CD4-positive, alpha-beta T cell (primary cell): ENCODE data around the gene NKAIN4. TPM values are rescaled to one million over a fixed set of nuclear protein-coding genes. Genes with fewer than 3 reads are reported as not detected.

Experiments used
- ATAC-seq: fragments of 200-7000 bp; cut with Tn5 transposase; one replicate; pipeline ENCODE4 v1.10.0; 2022; ENCODE audit warnings: mild to moderate bottlenecking; ENCODE audit not compliant: poor library complexity
- CTCF ChIA-PET: fragments of 350-600 bp; sonication (Branson Sonifier 250); formaldehyde crosslinking; loops from one replicate; lab custom pipeline; 2021; ENCODE audit warnings: antibody characterized with exemption, inconsistent platforms; lab: Charles Lee
- POLR2A ChIA-PET: fragments of 350-600 bp; sonication (Branson Sonifier 250); formaldehyde crosslinking; loops from one replicate; lab custom pipeline; 2021; ENCODE audit warnings: antibody characterized with exemption, inconsistent platforms; lab: Charles Lee
- DNase-seq, 14 experiments: peaks; one replicate each; pipeline ENCODE4 v3.0.0-alpha.2; 2013 to 2020; ENCODE audit warnings: mixed read lengths in 2 of 14
- H3K27ac ChIP-seq, 2 donors: one replicate each; pipeline versions ENCODE4 v1.5.1 to v1.7.0; 2013; ENCODE audit warnings: low read length in 2 of 2, low read depth in 1 of 2, mild to moderate bottlenecking in 1 of 2
- H3K27me3 ChIP-seq, 2 experiments: 1 replicate in 1 of 2; 2 replicates in 1 of 2; pipeline versions ENCODE4 v1.6.1 to v1.7.0; 2013; ENCODE audit warnings: low read length in 2 of 2, control low read depth in 1 of 2, mild to moderate bottlenecking in 1 of 2, moderate library complexity in 1 of 2; ENCODE audit not compliant: insufficient read depth in 2 of 2, control insufficient read depth in 1 of 2
- H3K36me3 ChIP-seq: one replicate; pipeline ENCODE4 v1.6.1; 2013; ENCODE audit warnings: low read length, control low read depth; ENCODE audit not compliant: insufficient read depth
- H3K4me1 ChIP-seq: one replicate; pipeline ENCODE4 v1.6.1; 2013; ENCODE audit warnings: low read length, control low read depth; ENCODE audit not compliant: insufficient read depth
- H3K4me3 ChIP-seq: one replicate; pipeline ENCODE4 v1.5.1; 2013; ENCODE audit warnings: mild to moderate bottlenecking, low read length, moderate library complexity
- H3K9me3 ChIP-seq, 2 experiments: 1 replicate in 1 of 2; 2 replicates in 1 of 2; pipeline versions ENCODE4 v1.6.1 to v1.7.0; 2013; ENCODE audit warnings: low read length in 2 of 2, mild to moderate bottlenecking in 2 of 2, control low read depth in 1 of 2, moderate library complexity in 1 of 2; ENCODE audit not compliant: control insufficient read depth in 1 of 2, insufficient read depth in 1 of 2
- H3K27ac Mint-ChIP-seq: one replicate; pipeline ENCODE4 v1.8.0; 2020; ENCODE audit warnings: mixed read lengths
- H3K27me3 Mint-ChIP-seq: one replicate; pipeline ENCODE4 v1.8.0; 2021; ENCODE audit warnings: mixed read lengths
- H3K36me3 Mint-ChIP-seq: one replicate; pipeline ENCODE4 v1.8.0; 2021; ENCODE audit warnings: low read depth, mixed read lengths
- H3K4me1 Mint-ChIP-seq: one replicate; pipeline ENCODE4 v1.8.0; 2021; ENCODE audit warnings: low read depth, mixed read lengths
- H3K4me3 Mint-ChIP-seq: one replicate; pipeline ENCODE4 v1.8.0; 2020; ENCODE audit warnings: mild to moderate bottlenecking, mixed read lengths
- H3K9me3 Mint-ChIP-seq: one replicate; pipeline ENCODE4 v1.8.0; 2020; ENCODE audit warnings: mixed read lengths
- CTCF ChIP-seq: fragments of 200-600 bp; IDR thresholded peaks from one replicate; pipeline ENCODE4 v1.8.0; 2022; ENCODE audit warnings: antibody characterized with exemption, mild to moderate bottlenecking
- intact Hi-C, 2 experiments: fragments of 100-400 bp; cut with DNase I in 1 of 2; cut with micrococcal nuclease in 1 of 2; formaldehyde crosslinking; loops; one replicate each; pipeline versions ENCODE4 v1.15.1 to v1.9.0; 2023 to 2025; cut with DNase I, micrococcal nuclease
- total RNA-seq, 174 experiments: library from RNA in 2 of 174; stranded (reverse) in 2 of 174; gene quantifications; one replicate each; pipeline ENCODE4 v1.2.3 and lab custom pipeline; 2021 to 2026

Gene NKAIN4
- total RNA-seq, 2 experiments from 2014 or later = not detected

GRCh38 chr20:63262836-63263235 is 8.6 kb upstream of the NKAIN4 start:
- intact Hi-C loops = no loop called here
- Mint-ChIP-seq H3K27me3 (peaks cover 40% of the 10 kb centered on the region), H3K36me3 (no peaks in the 10 kb centered on the region), H3K4me3 (no peak overlapping the region), H3K9me3 (no peaks in the 10 kb centered on the region), H3K4me1 (no peaks in the 10 kb centered on the region), H3K27ac (no peak overlapping the region)
- Histone ChIP-seq H3K27ac (no peak overlapping the region), H3K4me3 (no peak overlapping the region), H3K4me1 (peaks cover 5% of the 10 kb centered on the region), H3K27me3 (peaks cover 17 to 23% of the 10 kb centered on the region in 2 experiments), H3K36me3 (no peaks in the 10 kb centered on the region), H3K9me3 (no peaks in the 10 kb centered on the region)
- POLR2A ChIA-PET = no interaction called here
- DNase-seq = no peak
- TF ChIP-seq CTCF = no peak
- no peak for ATAC-seq
- CTCF ChIA-PET = no interaction called here

DNA sequence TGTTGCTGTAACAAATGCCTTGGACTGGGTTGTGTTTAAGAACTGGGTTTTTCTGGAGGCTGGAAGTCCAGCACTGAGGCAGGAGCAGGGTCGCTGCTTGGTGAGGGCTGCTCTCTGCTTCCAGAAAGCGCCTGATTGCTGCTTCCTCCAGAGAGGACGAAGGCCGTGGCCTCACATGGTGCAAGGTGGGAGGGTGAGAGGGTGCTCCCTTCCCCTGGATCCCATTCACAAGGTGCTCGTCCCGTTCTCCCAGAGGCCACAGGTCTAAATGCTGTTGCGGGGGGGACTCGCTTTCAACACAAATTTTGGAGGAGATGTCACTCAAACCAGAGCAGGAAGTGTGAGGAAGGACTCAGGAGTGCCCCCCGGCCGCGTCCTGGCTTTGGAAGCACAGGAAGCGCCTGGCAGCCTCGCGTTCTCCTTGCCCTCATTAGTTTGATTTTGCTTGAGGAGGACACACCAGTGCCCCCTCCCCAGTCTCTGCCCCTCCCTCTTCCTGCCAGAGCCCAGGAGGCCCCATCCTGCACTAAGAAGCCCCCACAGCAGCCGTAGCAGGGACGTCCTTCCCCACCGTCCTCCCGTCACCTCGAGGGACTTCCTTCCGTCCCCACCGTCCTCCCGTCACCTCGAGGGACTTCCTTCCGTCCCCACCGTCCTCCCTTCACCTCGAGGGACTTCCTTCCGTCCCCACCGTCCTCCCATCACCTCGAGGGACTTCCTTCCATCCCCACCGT is 7.7 kb upstream of the NKAIN4 start:
- Histone ChIP-seq H3K4me1 (peaks cover 5% of the 10 kb centered on the region), H3K27me3 (peaks cover 16 to 17% of the 10 kb centered on the region in 2 experiments), H3K36me3 (no peaks in the 10 kb centered on the region), H3K9me3 (no peaks in the 10 kb centered on the region), H3K4me3 (no peak overlapping the region), H3K27ac (no peak overlapping the region)
- POLR2A ChIA-PET = no interaction called here
- Mint-ChIP-seq H3K36me3 (no peaks in the 10 kb centered on the region), H3K4me1 (no peaks in the 10 kb centered on the region), H3K27ac (no peak overlapping the region), H3K9me3 (no peaks in the 10 kb centered on the region), H3K27me3 (peaks cover 47% of the 10 kb centered on the region), H3K4me3 (no peak overlapping the region)
- ATAC-seq = no peak
- intact Hi-C loops = no loop called here
- no peak for TF ChIP-seq CTCF
- no peak for DNase-seq
- CTCF ChIA-PET = no interaction called here

DNA sequence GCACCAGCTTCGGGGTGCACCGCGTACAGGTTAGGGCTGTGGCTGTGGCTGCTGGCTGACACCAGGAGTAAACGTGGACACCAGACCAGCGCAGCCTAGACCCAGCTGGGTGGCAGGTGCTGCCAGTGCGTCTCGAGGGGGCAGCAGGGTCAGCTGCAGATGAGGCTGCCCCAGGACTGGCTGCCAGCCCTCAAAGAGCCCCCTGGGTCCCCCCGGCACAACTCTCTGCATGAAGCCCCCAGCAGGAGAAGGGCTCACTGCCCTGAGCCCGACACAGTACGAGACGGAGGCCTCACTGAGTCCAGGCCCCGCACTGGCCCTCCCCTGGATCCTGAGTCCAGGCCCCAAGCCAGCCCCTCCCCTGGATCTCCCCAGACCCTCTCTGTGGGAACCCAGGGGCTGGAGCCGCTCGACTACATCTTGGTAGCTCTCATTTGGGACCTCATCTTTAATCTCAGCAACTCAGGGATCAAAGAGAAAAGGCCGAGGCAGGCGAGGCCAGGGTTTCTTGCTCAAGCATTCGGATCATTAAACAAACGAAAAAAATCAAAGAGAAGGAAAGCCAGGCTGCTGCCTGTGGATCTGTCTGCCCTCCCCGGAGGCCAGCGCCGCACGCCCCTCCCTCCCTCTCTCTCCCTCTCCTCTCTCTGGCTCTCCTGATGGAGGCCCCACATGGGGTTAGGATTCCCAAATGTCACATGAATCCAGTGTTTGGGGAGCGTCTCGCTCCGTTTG is 7.0 kb upstream of the NKAIN4 start:
- TF ChIP-seq CTCF = no peak
- H3K9me3 ChIP-seq = no peaks in the 10 kb centered on the region
- Mint-ChIP-seq H3K27ac (no peak overlapping the region), H3K36me3 (no peaks in the 10 kb centered on the region), H3K4me1 (no peaks in the 10 kb centered on the region), H3K9me3 (no peaks in the 10 kb centered on the region), H3K27me3 (peaks cover 55% of the 10 kb centered on the region), H3K4me3 (no peak overlapping the region)
- ATAC-seq = no peak
- no peak for DNase-seq
- peaks cover 5% of the 10 kb centered on the region for H3K4me1 ChIP-seq
- no peak overlapping the region for H3K27ac ChIP-seq
- H3K27me3 ChIP-seq = peaks cover 16 to 20% of the 10 kb centered on the region in 2 experiments
- H3K4me3 ChIP-seq = no peak overlapping the region
- intact Hi-C loops = no loop called here
- CTCF ChIA-PET = no interaction called here
- no peaks in the 10 kb centered on the region for H3K36me3 ChIP-seq
- POLR2A ChIA-PET = no interaction called here
